Upper lobe of left lung (tissue), 6 donors: ENCODE data around the gene PRKN. TPM values are rescaled to one million over a fixed set of nuclear protein-coding genes. Genes with fewer than 3 reads are reported as not detected.
A peak's percentile ranks its signal among the peaks of the same experiment; 100 is the strongest.
"Not testable (repeated sequence)": the region's sequence is repeated elsewhere in the genome, so short reads cannot be mapped to it uniquely, and the experiment has no call there.

Experiments used
- ATAC-seq, 2 donors: fragments of 200-7000 bp; cut with Tn5 transposase; one replicate each; pipeline ENCODE4 v1.9.1; 2022; ENCODE audit warnings: mild to moderate bottlenecking in 2 of 2, moderate library complexity in 2 of 2; ENCODE audit not compliant: low FRiP score in 2 of 2
- DNase-seq, 2 donors: peaks; one replicate each; pipeline ENCODE4 v3.0.0-alpha.2; 2019 to 2020
- H3K27ac ChIP-seq, 4 donors: fragments of 200-600 bp; sonication (generic); one replicate each; pipeline ENCODE4 v1.5.1; 2016 to 2019
- H3K27me3 ChIP-seq, 4 donors: fragments of 200-600 bp; sonication (generic); one replicate each; pipeline ENCODE4 v1.5.1; 2017 to 2019
- H3K36me3 ChIP-seq, 4 donors: fragments of 200-600 bp; sonication (generic); one replicate each; pipeline ENCODE4 v1.5.1; 2016 to 2019
- H3K4me1 ChIP-seq, 4 donors: fragments of 200-600 bp; sonication (generic); one replicate each; pipeline ENCODE4 v1.5.1; 2018 to 2019
- H3K4me3 ChIP-seq, 4 donors: fragments of 200-600 bp; sonication (generic); one replicate each; pipeline ENCODE4 v1.5.1; 2017 to 2019; ENCODE audit warnings: mild to moderate bottlenecking in 2 of 4, moderate library complexity in 1 of 4
- H3K9me3 ChIP-seq, 4 donors: fragments of 200-600 bp; sonication (generic); one replicate each; pipeline ENCODE4 v1.5.1; 2018 to 2019
- EP300 ChIP-seq, 4 donors: sonication (generic); formaldehyde crosslinking; IDR thresholded peaks; one replicate each; pipeline ENCODE4 v1.5.1; 2017; ENCODE audit warnings: antibody characterized with exemption in 4 of 4, control low read depth in 2 of 4
- POLR2A ChIP-seq, 4 donors: fragments of 450-650 bp; IDR thresholded peaks; one replicate each; pipeline ENCODE4 v1.5.1; 2016 to 2017; ENCODE audit warnings: antibody characterized with exemption in 4 of 4, mild to moderate bottlenecking in 2 of 4
- POLR2AphosphoS5 ChIP-seq, 2 donors: sonication (generic); formaldehyde crosslinking; IDR thresholded peaks; one replicate each; pipeline ENCODE4 v1.5.1; 2017; ENCODE audit warnings: antibody characterized with exemption in 2 of 2
- WGBS, 2 donors: methylation state at CpG; one replicate each; pipeline ENCODE4 v1.1.5; 2017 to 2018; 5-methylcytosine and 5-hydroxymethylcytosine counted together
- total RNA-seq, 6 donors: library from RNA; depleted of rRNA in 4 of 6; stranded (reverse); fragments of >200 nt in 4 of 6; gene quantifications; one replicate each; pipeline versions ENCODE4 v1.1.0 to v1.2.1, GENCODE V29; 2016 to 2021
- TF ChIP-seq, protein P1 (sequence below), 6 experiments: fragments of 450-650 bp in 4 of 6; fragments of 200-600 bp in 2 of 6; sonication (generic) in 2 of 6; IDR thresholded peaks; one replicate each; pipeline ENCODE4 v1.5.1; 2016 to 2019; ENCODE audit warnings: antibody characterized with exemption in 6 of 6
- donor health status: DM: no; HTN: no; CAD: no; lungs with moderate emphysema.
- donor health status: DM: no; HTN: yes; CAD: no; lungs with severe emphysema.

The PRKN gene
- total RNA-seq, 6 donors from 2014 or later = 2.7 to 29.3 (median 5.5) TPM

DNA sequence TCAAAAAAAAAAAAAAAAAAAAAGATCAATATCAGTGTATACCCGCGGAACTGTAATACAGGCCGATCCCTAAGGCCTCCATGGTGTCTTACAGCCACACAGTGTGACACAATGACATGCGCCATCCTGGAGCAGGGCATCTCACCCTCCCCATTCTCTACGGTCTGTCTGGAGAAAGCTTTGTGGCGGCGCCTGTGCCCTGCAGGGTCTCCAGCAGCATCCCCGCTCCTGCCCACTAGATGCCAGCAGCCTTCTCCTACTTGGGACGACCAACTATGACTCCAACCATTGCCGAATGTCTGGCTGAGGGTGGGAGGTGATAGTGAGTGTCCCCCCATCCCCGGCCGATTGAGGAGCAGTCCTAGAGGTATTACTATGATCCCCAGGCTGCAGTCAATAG is 894.9 kb downstream of the PRKN start:
- WGBS, 2 donors = 84 to 96% methylated on average over 11 to 12 of the region's 12 CpGs
- no peak for DNase-seq

DNA sequence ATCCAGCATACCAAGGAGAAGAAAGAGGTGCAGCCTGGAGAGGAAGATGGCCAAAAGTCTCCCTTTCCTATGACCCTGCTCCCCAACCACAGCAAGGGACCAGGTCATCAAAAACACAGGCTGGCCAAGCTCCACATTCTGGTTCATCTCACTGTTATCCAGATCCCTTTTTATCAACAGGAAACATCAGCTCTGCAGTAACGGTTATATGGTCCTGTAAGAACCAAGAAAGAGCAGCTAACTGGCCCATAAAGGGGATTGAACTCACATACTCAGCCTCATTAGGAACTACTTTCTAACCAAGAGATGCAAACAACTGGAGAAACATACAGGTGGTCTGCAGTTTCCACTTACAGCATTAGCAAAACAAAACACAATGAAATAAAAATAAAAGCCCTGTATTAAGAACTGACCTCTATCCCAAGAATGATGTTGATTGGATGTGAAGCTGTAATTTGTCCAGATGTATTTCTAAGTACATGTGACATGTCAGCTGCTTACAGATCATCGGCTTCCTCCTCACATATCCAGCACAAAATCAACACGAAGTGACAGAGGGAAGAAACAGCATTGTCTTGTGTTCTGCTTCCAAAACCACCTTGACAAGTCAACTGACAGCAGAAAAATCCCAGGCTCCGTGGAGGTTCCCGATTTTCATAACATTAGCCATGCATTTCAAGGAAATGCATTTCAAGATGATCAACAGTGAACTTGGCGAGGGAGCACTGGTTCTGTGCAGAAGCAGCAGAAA is 896.5 kb downstream of the PRKN start:
- H3K36me3 ChIP-seq = no peaks in the 10 kb centered on the region
- H3K4me1 ChIP-seq = no peaks in the 10 kb centered on the region
- no peak overlapping the region for H3K4me3 ChIP-seq
- DNase-seq = no peak
- H3K27ac ChIP-seq = no peak overlapping the region
- 46 to 61% methylated on average over 6 of the region's 6 CpGs for WGBS, 2 donors
- TF ChIP-seq POLR2AphosphoS5 (IDR thresholded peaks at IDR 0.05) (no peak), EP300 (IDR thresholded peaks at IDR 0.05) (no peak), POLR2A (IDR thresholded peaks at IDR 0.05) (no peak)
- TF ChIP-seq, protein P1, sequence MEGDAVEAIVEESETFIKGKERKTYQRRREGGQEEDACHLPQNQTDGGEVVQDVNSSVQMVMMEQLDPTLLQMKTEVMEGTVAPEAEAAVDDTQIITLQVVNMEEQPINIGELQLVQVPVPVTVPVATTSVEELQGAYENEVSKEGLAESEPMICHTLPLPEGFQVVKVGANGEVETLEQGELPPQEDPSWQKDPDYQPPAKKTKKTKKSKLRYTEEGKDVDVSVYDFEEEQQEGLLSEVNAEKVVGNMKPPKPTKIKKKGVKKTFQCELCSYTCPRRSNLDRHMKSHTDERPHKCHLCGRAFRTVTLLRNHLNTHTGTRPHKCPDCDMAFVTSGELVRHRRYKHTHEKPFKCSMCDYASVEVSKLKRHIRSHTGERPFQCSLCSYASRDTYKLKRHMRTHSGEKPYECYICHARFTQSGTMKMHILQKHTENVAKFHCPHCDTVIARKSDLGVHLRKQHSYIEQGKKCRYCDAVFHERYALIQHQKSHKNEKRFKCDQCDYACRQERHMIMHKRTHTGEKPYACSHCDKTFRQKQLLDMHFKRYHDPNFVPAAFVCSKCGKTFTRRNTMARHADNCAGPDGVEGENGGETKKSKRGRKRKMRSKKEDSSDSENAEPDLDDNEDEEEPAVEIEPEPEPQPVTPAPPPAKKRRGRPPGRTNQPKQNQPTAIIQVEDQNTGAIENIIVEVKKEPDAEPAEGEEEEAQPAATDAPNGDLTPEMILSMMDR (IDR thresholded peaks at IDR 0.05) = no peak
- no peak for ATAC-seq
- no peaks in the 10 kb centered on the region for H3K9me3 ChIP-seq
- H3K27me3 ChIP-seq = no peaks in the 10 kb centered on the region

More for the DNA sequence above, 894.9 kb downstream of the PRKN start:
- TF ChIP-seq POLR2A (IDR thresholded peaks at IDR 0.05) = no peak
- no peak for TF ChIP-seq EP300 (IDR thresholded peaks at IDR 0.05)
- TF ChIP-seq, protein P1 (IDR thresholded peaks at IDR 0.05) = no peak
- TF ChIP-seq POLR2AphosphoS5 (IDR thresholded peaks at IDR 0.05) = no peak
- Histone ChIP-seq H3K27ac (no peak overlapping the region), H3K4me3 (no peak overlapping the region), H3K9me3 (no peaks in the 10 kb centered on the region), H3K4me1 (no peaks in the 10 kb centered on the region), H3K27me3 (no peaks in the 10 kb centered on the region), H3K36me3 (no peaks in the 10 kb centered on the region)
- peak in 1 of 2 donors; percentile 9 for ATAC-seq

DNA sequence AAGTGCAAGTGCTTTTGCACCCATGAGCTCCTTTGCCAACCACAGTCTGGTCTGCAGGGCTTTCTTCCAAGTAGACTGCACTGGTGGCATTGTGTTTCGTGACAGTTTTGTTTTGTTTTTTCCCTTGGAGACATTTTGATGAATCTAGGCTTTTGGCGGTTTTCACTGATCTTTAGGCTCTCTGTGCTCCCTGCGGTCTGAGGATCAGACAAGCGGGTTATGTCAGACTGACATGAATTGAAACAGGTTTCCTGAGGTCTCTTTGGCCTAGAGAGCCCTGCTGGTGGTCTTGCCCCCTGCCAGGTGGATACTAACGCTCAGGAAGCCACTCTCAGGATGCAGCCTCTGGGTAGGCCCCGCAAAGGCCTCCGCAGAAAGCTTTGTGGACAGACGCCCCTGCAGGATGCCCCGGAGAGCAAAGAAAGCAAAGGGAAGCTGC is 898.3 kb downstream of the PRKN start:
- no peak overlapping the region for H3K27ac ChIP-seq
- TF ChIP-seq POLR2AphosphoS5 (IDR thresholded peaks at IDR 0.05) (no peak), POLR2A (IDR thresholded peaks at IDR 0.05) (no peak), EP300 (IDR thresholded peaks at IDR 0.05) (no peak)
- TF ChIP-seq, protein P1 (IDR thresholded peaks at IDR 0.05) = no peak
- WGBS, 2 donors = 67 to 71% methylated on average over 9 of the region's 9 CpGs
- no peak for ATAC-seq
- no peaks in the 10 kb centered on the region for H3K36me3 ChIP-seq
- no peaks in the 10 kb centered on the region for H3K9me3 ChIP-seq
- no peak for DNase-seq
- no peaks in the 10 kb centered on the region for H3K27me3 ChIP-seq
- no peaks in the 10 kb centered on the region for H3K4me1 ChIP-seq
- no peak overlapping the region for H3K4me3 ChIP-seq

DNA sequence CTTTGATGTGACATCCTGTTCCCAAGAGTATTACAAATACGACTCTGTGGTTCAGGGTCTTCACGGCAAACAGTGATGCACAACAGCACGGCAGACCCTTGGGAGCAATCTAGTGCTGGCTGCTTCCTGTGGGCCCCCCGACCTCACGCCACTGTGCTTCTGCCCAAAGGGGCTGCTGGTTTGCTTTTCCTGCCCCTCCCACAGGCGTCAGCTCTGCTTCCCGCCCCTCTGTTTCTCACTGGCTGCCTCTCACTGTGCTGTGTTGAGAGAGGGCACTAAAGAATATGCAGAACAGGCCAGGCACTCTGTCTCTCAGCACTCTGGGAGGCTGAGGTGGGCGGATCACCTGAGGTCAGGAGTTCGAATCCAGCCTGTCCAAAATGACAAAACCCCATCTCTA is 899.2 kb downstream of the PRKN start:
- H3K4me1 ChIP-seq = no peaks in the 10 kb centered on the region
- no peaks in the 10 kb centered on the region for H3K36me3 ChIP-seq
- H3K4me3 ChIP-seq = no peak overlapping the region
- TF ChIP-seq POLR2A (IDR thresholded peaks at IDR 0.05) = no peak
- no peak overlapping the region for H3K27ac ChIP-seq
- H3K27me3 ChIP-seq = no peaks in the 10 kb centered on the region
- no peak for DNase-seq
- no peaks in the 10 kb centered on the region for H3K9me3 ChIP-seq
- no peak for ATAC-seq
- WGBS, 2 donors = 53 to 68% methylated on average over 8 to 9 of the region's 9 CpGs

DNA sequence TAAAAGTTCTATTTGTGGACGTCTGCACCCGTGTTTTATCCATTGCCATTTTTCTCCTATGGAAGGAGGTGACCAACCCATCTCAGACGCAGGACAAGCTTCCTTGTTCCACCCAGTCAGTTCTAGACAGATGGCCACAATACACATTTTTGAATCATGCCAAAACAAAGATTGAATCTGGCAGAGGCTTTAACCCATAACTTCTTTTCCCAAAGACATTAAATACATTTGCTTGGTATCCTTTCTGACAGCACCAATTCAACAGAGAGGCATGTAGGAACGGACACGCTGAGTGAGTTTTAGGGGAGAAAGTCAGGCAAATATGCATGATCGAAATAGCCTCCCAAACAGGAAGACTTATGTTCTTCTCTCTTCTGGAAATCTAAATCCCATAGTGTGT is 901.1 kb downstream of the PRKN start:
- Histone ChIP-seq H3K36me3 (no peaks in the 10 kb centered on the region), H3K27me3 (no peaks in the 10 kb centered on the region), H3K4me3 (no peak overlapping the region), H3K27ac (no peak overlapping the region), H3K4me1 (no peaks in the 10 kb centered on the region), H3K9me3 (no peaks in the 10 kb centered on the region)
- DNase-seq = no peak
- 84 to 85% methylated on average over 6 of the region's 6 CpGs for WGBS, 2 donors
- no peak for ATAC-seq
- TF ChIP-seq EP300 (IDR thresholded peaks at IDR 0.05) (no peak), POLR2A (IDR thresholded peaks at IDR 0.05) (no peak), POLR2AphosphoS5 (IDR thresholded peaks at IDR 0.05) (no peak)
- TF ChIP-seq, protein P1 (IDR thresholded peaks at IDR 0.05) = no peak

DNA sequence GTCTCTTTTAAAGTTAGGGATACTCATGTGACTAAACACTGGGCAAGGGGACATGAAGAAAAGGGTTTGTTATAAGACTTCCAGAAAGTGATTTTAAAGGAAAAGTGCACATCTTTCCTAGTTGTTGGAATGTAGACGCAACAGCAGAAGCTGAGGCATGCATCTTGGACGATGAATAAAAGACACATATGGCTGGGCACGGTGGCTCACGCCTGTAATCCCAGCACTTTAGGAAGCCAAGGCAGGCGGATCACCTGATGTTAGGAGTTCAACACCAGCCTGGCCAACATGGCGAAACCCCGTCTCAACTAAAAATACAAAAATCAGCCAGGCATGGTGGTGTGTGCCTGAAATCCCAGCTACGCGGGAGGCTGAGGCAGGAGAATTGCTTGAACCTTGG is 905.4 kb downstream of the PRKN start:
- H3K27ac ChIP-seq, H3K27me3 ChIP-seq, H3K4me3 ChIP-seq, ATAC-seq, H3K4me1 ChIP-seq, DNase-seq, H3K9me3 ChIP-seq, H3K36me3 ChIP-seq: not testable (repeated sequence)
- WGBS, 2 donors = 91 to 96% methylated on average over 8 to 9 of the region's 9 CpGs
